ENCODE results near the gene CTSA.
"Not testable (repeated sequence)": the region's sequence is repeated elsewhere in the genome, so short reads cannot be mapped to it uniquely, and the experiment has no call there.

The CTSA gene

DNA sequence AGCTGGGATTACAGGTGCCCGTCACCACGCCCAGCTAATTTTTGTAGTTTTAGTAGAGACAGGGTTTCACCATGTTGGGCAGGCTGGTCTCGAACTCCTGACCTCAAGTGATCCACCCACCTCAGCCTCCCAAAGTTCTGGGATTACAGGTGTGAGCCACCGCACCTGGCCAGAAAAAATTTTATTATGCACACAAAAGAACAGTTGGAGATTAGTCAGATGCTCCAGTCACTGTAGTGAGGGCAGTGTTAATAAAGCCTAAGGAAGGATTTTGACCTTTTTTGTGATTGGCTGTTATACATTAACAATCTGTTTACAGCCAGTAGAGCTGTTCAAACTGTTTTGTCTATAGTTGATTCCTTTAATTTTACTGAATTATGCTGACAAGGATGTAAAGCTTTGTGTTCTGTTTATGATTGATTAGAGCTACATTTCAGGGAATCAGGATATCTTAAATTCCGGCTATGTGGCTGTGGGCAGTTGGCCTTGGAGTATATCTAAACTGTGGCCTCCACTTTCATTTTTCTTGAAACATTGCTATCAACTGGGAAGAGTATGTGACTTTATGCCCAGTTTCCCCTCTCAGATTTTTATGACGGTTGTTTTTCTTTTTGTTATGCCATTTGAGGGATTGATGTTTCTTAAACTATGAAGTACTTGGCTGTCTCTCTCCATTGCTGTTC lies 23.9 kb upstream of the CTSA start:
- no peak for TF ChIP-seq ZFX (IDR thresholded peaks at IDR 0.05)
- TF ChIP-seq, protein P1, sequence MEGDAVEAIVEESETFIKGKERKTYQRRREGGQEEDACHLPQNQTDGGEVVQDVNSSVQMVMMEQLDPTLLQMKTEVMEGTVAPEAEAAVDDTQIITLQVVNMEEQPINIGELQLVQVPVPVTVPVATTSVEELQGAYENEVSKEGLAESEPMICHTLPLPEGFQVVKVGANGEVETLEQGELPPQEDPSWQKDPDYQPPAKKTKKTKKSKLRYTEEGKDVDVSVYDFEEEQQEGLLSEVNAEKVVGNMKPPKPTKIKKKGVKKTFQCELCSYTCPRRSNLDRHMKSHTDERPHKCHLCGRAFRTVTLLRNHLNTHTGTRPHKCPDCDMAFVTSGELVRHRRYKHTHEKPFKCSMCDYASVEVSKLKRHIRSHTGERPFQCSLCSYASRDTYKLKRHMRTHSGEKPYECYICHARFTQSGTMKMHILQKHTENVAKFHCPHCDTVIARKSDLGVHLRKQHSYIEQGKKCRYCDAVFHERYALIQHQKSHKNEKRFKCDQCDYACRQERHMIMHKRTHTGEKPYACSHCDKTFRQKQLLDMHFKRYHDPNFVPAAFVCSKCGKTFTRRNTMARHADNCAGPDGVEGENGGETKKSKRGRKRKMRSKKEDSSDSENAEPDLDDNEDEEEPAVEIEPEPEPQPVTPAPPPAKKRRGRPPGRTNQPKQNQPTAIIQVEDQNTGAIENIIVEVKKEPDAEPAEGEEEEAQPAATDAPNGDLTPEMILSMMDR (conservative IDR thresholded peaks at IDR 0.05), result no peak
- H3K27ac ChIP-seq, result no peak overlapping the region

DNA sequence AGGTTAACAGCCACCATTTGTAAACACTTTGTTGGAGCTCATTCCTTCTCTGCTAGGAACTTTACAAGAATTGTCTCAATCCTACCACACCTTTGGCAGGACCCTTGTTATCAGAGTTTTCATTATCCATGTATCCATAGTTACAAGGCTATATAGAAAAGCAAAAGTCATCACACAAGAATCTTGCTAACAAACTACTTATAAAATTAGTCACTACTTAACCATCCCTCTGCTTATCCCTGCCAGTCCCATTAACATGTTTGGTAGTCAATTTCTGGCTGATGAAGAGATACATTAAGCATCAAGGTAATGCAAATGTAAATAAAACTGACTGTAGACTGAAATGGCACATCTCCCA lies 23.3 kb upstream of the CTSA start:
- TF ChIP-seq, protein P1 (conservative IDR thresholded peaks at IDR 0.05), result no peak
- TF ChIP-seq ZFX (IDR thresholded peaks at IDR 0.05), result no peak
- no peak overlapping the region for H3K27ac ChIP-seq

DNA sequence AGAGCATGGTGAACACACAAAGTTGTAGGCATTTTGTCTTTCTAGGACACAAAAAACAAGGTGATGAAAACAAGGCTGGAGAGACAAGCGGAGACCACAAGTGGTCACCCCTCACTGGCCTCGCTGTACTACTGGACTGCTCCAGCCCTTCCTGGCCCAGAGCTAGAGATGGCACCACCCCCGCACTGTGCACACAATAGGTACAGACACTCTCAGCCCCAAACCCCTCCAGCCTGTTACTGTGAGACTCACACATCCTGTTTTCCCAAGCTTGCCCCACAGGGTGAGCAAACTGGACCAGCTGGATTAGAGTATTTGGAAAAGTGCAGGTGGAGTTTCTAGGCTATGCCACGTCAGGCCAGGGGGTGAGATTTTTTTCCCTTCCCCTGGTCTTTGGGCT lies 18.5 kb upstream of the CTSA start:
- TF ChIP-seq, protein P1 (conservative IDR thresholded peaks at IDR 0.05), result no peak
- no peak for TF ChIP-seq ZFX (IDR thresholded peaks at IDR 0.05)

DNA sequence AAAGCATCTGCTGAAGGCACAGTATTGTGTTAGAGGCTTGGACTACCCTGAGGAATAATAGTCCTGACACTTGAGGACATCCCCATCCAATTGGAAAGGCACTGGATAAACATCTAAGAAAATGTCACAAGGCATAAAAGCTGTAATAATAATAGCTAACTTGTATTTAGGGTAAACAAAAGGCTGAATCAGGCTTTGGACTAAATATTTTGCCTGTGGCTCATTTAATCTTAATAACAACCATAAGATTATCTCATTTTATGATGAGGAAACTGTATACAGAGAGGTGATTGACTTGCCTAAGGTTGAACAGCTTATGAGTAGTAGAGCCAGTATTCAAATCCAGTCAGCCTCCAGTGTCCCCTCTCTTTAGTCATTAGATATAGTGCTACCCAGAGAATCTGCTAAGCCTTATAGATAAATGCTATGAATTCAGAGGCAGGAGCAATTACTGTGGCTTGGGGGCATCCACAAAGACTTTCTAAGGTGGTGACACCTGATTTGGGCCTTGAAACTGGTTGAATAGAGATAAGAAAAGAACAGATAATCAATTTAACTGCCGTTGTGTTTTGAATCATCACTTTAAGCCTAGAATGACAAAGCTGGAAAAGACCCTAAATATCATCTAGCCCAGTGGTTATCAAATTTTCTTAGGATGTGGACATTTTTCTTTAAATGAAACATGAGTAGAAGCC lies 17.6 kb upstream of the CTSA start:
- no peak overlapping the region for H3K27ac ChIP-seq
- no peak for TF ChIP-seq ZFX (IDR thresholded peaks at IDR 0.05)
- TF ChIP-seq, protein P1 (conservative IDR thresholded peaks at IDR 0.05), result no peak

More for the DNA sequence above, 18.5 kb upstream of the CTSA start:
- no peak overlapping the region; the same call in 1 of the 2 replicates for H3K27ac ChIP-seq

DNA sequence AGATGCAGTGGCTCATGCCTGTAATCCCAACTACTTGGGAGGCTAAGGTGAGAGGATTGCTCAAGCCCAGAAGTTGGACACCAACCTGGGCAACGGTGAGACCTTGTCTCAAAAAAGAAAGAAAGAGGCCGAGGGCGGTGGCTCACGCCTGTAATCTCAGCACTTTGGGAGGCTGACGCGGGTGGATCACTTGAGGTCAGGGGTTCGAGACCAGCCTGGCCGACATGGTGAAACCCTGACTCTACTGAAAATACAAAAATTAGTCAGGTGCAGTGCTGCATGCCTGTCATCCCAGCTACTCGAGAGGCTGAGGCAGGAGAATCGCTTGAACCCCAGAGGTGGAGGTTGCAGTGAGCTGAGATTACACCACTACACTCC lies 17.0 kb upstream of the CTSA start:
- H3K27ac ChIP-seq, result not testable (repeated sequence)

DNA sequence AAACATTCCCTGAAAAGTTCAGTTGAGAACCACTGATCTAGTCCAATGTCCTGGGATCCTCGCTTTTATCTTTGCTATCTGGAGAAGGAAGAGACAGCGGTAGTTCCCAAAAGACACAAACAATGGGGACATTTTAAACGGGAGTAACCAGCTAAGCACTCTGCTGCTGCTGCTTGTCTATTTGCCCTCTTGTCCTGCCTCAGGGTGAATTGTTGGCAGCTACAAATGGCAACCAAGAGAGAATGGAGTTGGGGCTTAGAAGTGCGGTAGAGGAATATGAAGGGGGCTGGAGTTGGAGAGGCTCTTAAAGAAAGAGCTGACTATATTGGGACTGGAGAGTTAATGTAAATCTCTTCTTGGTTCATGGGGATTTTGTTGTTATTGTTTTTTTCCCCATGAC lies 16.6 kb upstream of the CTSA start:
- no peak overlapping the region for H3K27ac ChIP-seq
- no peak for TF ChIP-seq ZFX (IDR thresholded peaks at IDR 0.05)
- TF ChIP-seq, protein P1 (conservative IDR thresholded peaks at IDR 0.05), result no peak

DNA sequence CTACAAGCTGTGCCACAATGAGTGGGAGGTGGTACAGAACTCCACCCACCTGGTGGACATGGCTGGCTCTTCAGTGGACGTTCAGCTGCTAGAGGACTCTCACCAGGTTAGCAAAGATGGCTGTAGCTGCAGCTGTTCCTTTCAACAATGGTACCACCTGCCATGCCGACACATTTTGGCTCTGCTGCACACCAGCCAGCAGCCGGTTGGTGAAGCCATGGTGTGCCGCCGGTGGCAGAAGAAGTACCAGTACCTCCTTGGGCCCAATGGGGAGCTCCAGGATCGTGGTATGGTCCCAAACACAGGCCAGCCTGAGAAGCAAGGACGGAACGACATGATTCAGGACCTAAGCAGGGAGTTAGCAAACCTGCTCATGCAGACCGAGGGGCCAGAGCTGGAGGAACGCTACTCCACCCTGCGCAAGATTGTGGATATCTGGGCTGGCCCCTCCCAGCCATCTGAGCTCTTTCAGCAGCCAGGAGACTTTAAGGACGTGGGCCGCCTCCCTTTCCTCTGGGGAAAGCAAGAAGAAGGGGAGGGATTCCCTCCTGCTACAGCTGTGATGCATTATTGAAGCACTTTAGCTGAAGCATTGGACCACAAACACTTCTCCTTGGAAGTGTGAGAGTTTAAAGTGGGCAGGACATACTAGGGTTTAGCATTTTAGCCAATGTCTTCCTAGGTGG lies 12.9 kb upstream of the CTSA start:
- H3K27ac ChIP-seq, result no peak overlapping the region
- TF ChIP-seq ZFX (IDR thresholded peaks at IDR 0.05), result no peak
- TF ChIP-seq, protein P1 (conservative IDR thresholded peaks at IDR 0.05), result no peak

Data from C4-2B (cell line).